ENCODE results near the gene USH2A.
"Not testable (repeated sequence)": the region's sequence is repeated elsewhere in the genome, so short reads cannot be mapped to it uniquely, and the experiment has no call there.

The USH2A gene

DNA sequence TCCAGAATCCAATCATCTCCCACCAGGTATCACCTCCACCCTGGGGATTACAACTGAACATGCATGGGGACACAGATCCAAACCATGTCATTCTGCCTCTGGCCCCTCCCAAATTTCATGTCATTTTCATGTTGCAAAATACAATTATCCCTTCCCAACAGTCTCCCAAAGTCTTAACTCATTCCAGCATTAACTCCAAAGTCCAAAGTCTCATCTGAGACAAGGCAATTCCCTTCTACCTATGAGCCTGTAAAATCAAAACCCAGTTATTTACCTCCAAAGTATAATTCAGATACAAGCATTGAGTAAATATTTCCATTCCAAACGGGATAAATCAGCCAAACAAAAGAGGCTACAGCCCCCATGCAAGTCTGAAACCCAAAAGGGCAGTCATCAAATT lies 73.1 kb downstream of the USH2A start:
- no peak overlapping the region for H3K4me3 Mint-ChIP-seq
- H3K27ac Mint-ChIP-seq = no peak overlapping the region
- no peaks in the 10 kb centered on the region for H3K4me1 Mint-ChIP-seq (ENCODE audit: low read depth)
- H3K36me3 Mint-ChIP-seq (ENCODE audit: low read depth) = no peaks in the 10 kb centered on the region
- intact Hi-C loops (cut with micrococcal nuclease) = no loop called here
- no peaks in the 10 kb centered on the region for H3K27me3 Mint-ChIP-seq
- H3K9me3 Mint-ChIP-seq = peaks cover 3% of the 10 kb centered on the region

DNA sequence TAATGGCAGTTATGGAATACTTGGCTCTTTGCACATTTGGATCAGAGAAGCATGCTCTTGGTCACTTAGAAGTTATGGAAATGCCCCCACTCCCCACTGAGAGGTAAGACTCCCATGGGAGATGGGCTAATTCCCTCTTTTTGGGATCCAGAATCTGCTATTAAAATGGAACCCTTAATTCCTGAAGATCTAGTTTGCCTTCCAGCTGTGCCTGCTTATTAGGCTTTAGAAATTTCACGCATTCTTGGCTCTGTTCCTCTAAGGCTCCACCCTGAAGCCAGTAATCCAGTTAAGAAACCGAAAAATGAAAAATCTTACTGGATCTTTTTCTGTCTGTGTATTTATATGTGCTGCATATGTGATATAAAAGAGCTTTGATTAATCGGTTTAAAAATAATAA lies 76.7 kb downstream of the USH2A start:
- Mint-ChIP-seq H3K4me3 (no peak overlapping the region), H3K9me3 (peaks cover 14% of the 10 kb centered on the region), H3K36me3 (ENCODE audit: low read depth) (no peaks in the 10 kb centered on the region), H3K4me1 (ENCODE audit: low read depth) (no peaks in the 10 kb centered on the region), H3K27me3 (no peaks in the 10 kb centered on the region), H3K27ac (no peak overlapping the region)
- intact Hi-C loops (cut with micrococcal nuclease) = no loop called here

- H3K4me3 Mint-ChIP-seq; H3K4me1 Mint-ChIP-seq (ENCODE audit: low read depth); H3K27ac Mint-ChIP-seq; intact Hi-C loops (cut with micrococcal nuclease); H3K36me3 Mint-ChIP-seq (ENCODE audit: low read depth); H3K27me3 Mint-ChIP-seq: not testable (repeated sequence)
- peaks cover 14% of the 10 kb centered on the region for H3K9me3 Mint-ChIP-seq
These were observed 82.7 kb downstream of the USH2A start for GRCh38 chr1:216340542-216340941.

DNA sequence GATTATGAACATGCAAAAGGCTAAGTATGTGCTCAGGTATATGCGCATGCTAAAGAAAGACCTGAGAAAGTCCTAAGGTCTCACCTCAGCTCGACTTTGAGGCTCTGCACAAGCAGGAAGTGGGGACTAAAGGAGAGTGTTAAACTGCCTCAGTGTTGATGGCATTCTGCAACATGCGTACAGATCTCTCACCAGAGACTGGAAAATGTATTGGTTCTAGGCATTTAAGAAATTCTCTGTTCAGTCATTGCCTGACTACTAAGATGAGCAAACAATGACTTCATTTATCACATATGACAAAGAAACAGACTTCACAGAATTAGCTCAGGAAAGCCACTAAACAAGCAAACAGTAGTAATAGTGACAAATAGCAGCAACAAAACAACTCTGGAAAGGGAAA lies 90.8 kb downstream of the USH2A start:
- H3K36me3 Mint-ChIP-seq (ENCODE audit: low read depth) = no peaks in the 10 kb centered on the region
- no peak overlapping the region for H3K27ac Mint-ChIP-seq
- no peaks in the 10 kb centered on the region for H3K27me3 Mint-ChIP-seq
- H3K4me3 Mint-ChIP-seq = no peak overlapping the region
- no peaks in the 10 kb centered on the region for H3K9me3 Mint-ChIP-seq
- no peaks in the 10 kb centered on the region for H3K4me1 Mint-ChIP-seq (ENCODE audit: low read depth)
- intact Hi-C loops (cut with micrococcal nuclease) = no loop called here

DNA sequence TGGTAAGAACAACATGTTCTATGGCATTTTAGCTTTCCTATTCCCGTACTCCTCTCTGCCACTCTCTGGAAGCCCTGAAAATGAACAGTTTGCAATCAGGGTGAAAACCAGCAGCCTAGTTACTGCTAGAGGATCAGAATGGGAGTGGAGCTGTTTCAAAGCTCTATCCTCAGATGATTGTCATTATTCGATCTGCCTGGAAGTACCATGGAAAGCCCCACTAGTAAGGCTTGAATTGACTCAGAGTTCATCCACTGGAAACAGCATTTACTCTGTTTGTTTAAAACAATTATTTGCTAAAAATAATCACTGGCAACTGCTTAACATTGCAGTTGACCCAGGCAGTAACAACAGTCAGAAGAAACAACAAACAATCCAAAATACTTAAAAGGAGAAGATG lies 91.2 kb downstream of the USH2A start:
- intact Hi-C loops (cut with micrococcal nuclease) = no loop called here
- Mint-ChIP-seq H3K36me3 (ENCODE audit: low read depth) (no peaks in the 10 kb centered on the region), H3K4me3 (no peak overlapping the region), H3K9me3 (no peaks in the 10 kb centered on the region), H3K4me1 (ENCODE audit: low read depth) (no peaks in the 10 kb centered on the region), H3K27ac (no peak overlapping the region), H3K27me3 (no peaks in the 10 kb centered on the region)

GRCh38 chr1:216331211-216331610 lies 92.0 kb downstream of the USH2A start:
- Mint-ChIP-seq H3K4me3 (no peak overlapping the region), H3K27me3 (no peaks in the 10 kb centered on the region), H3K27ac (no peak overlapping the region), H3K9me3 (no peaks in the 10 kb centered on the region), H3K36me3 (ENCODE audit: low read depth) (no peaks in the 10 kb centered on the region), H3K4me1 (ENCODE audit: low read depth) (no peaks in the 10 kb centered on the region)
- intact Hi-C loops (cut with micrococcal nuclease) = no loop called here

DNA sequence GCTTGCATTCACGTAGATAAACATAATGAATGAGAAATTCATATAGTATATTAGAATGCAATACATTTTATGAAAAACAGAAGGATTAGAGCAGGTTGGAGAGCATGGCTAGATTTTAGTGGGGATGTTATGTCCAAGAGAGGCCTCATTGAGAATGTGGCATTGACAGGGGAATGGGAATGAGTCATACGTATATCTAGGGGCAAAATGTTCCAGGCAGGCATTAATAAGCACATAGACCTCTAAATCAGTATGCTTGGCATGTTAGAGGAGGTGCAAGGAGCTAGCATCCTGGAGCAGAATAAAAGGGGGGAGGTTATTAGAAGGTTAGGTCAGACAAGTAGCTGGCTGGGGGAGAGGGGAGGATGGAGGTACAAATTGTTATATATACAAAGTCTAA lies 93.0 kb downstream of the USH2A start:
- Mint-ChIP-seq H3K27me3 (no peaks in the 10 kb centered on the region), H3K4me3 (no peak overlapping the region), H3K36me3 (ENCODE audit: low read depth) (no peaks in the 10 kb centered on the region), H3K4me1 (ENCODE audit: low read depth) (no peaks in the 10 kb centered on the region), H3K9me3 (no peaks in the 10 kb centered on the region), H3K27ac (no peak overlapping the region)
- intact Hi-C loops (cut with micrococcal nuclease) = no loop called here

DNA sequence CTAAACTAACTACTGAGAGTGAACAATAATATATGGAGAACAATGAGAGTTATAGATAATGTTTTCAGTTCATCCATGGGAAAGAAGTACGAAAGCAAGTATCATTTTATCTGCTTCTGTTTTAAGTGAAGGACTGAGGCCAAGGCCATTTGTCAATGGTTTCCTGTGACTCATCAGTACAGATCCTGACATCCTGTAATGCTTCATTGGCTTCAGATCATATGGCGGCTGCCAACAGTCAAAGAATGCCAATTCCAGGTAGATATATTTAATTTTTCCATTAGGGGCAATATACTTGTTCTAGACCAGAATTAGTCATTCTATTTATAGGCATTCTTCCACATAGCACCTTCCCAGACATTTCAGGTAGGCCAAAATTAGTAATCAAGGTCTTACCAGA lies 97.3 kb downstream of the USH2A start:
- no peaks in the 10 kb centered on the region for H3K36me3 Mint-ChIP-seq (ENCODE audit: low read depth)
- H3K27ac Mint-ChIP-seq = no peak overlapping the region
- no peak overlapping the region for H3K4me3 Mint-ChIP-seq
- H3K27me3 Mint-ChIP-seq = no peaks in the 10 kb centered on the region
- intact Hi-C loops (cut with micrococcal nuclease) = no loop called here
- H3K4me1 Mint-ChIP-seq (ENCODE audit: low read depth) = no peaks in the 10 kb centered on the region
- no peaks in the 10 kb centered on the region for H3K9me3 Mint-ChIP-seq

GRCh38 chr1:216325336-216325735 lies 97.9 kb downstream of the USH2A start:
- H3K4me3 Mint-ChIP-seq = no peak overlapping the region
- H3K36me3 Mint-ChIP-seq (ENCODE audit: low read depth) = no peaks in the 10 kb centered on the region
- no peaks in the 10 kb centered on the region for H3K4me1 Mint-ChIP-seq (ENCODE audit: low read depth)
- H3K27ac Mint-ChIP-seq = no peak overlapping the region
- no peaks in the 10 kb centered on the region for H3K27me3 Mint-ChIP-seq
- H3K9me3 Mint-ChIP-seq = no peaks in the 10 kb centered on the region
- intact Hi-C loops (cut with micrococcal nuclease) = no loop called here

GRCh38 chr1:216323344-216323743 lies 99.9 kb downstream of the USH2A start:
- no peaks in the 10 kb centered on the region for H3K27me3 Mint-ChIP-seq
- no peaks in the 10 kb centered on the region for H3K36me3 Mint-ChIP-seq (ENCODE audit: low read depth)
- no peak overlapping the region for H3K4me3 Mint-ChIP-seq
- H3K27ac Mint-ChIP-seq = no peak overlapping the region
- no peaks in the 10 kb centered on the region for H3K4me1 Mint-ChIP-seq (ENCODE audit: low read depth)
- no peaks in the 10 kb centered on the region for H3K9me3 Mint-ChIP-seq
- intact Hi-C loops (cut with micrococcal nuclease) = no loop called here

DNA sequence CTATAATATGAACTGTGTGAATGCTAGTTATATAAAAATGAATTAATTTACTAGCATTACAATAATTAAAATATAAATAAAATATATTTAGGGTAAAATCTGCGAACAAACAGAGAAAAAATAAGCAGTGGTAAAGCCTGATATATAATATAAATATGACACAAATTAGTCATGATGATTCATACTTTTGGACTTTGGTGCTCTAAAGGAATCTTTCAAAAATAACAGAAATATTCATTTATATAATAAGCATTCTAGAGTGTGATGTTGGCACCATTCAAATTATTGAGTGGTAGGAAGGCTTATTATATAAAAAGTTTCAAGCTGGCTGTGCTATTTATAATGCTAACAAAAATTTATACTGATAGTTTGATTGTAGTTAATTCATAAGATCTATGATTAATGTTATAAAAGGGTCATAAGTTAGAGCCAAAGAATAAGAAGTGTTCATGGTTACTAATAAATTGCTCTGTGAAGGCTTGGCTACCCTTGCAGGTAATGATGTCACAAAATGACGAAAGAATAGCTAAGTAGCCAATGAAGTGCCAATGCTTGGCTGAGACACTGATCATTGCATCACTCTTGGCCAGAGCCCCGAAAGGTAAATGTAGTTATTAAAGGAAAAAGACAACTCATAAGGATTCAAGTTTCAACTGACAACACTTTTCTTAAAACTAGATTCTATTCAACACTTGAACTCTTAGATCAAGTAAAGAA lies 108.7 kb downstream of the USH2A start:
- no peaks in the 10 kb centered on the region for H3K36me3 Mint-ChIP-seq (ENCODE audit: low read depth)
- no peaks in the 10 kb centered on the region for H3K9me3 Mint-ChIP-seq
- no peaks in the 10 kb centered on the region for H3K27me3 Mint-ChIP-seq
- no peak overlapping the region for H3K27ac Mint-ChIP-seq
- H3K4me1 Mint-ChIP-seq (ENCODE audit: low read depth) = no peaks in the 10 kb centered on the region
- no peak overlapping the region for H3K4me3 Mint-ChIP-seq
- intact Hi-C loops (cut with micrococcal nuclease) = no loop called here

- H3K27me3 Mint-ChIP-seq = no peaks in the 10 kb centered on the region
- intact Hi-C loops (cut with micrococcal nuclease) = no loop called here
- no peaks in the 10 kb centered on the region for H3K4me1 Mint-ChIP-seq (ENCODE audit: low read depth)
- no peaks in the 10 kb centered on the region for H3K9me3 Mint-ChIP-seq
- no peaks in the 10 kb centered on the region for H3K36me3 Mint-ChIP-seq (ENCODE audit: low read depth)
- H3K4me3 Mint-ChIP-seq = no peak overlapping the region
- no peak overlapping the region for H3K27ac Mint-ChIP-seq
These were observed 112.5 kb downstream of the USH2A start for GRCh38 chr1:216310776-216311175.

DNA sequence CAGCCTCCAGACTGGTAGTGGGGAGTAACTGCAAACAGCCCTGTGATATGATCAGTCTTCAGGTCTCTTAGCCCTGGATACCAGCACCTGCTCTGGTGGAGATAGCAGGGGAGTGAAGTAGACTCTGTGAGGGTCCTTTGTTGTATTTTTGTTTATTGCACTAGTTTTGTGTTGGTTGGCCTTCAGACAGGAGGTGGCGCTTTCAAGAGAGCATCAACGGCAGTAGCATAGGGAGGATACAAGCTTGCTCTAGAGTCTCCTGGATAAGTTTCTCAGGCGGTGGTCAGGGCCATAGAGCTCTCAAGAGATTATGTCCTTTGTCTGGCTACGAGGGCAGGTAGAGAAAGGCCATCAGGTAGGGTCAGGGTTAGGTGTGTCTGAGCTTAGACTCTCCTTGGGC lies 116.4 kb downstream of the USH2A start:
- intact Hi-C loops (cut with micrococcal nuclease) = no loop called here
- Mint-ChIP-seq H3K27me3 (no peaks in the 10 kb centered on the region), H3K9me3 (no peaks in the 10 kb centered on the region), H3K36me3 (ENCODE audit: low read depth) (no peaks in the 10 kb centered on the region), H3K27ac (no peak overlapping the region), H3K4me3 (no peak overlapping the region), H3K4me1 (ENCODE audit: low read depth) (no peaks in the 10 kb centered on the region)

GRCh38 chr1:216303690-216304089 lies 119.6 kb downstream of the USH2A start:
- Mint-ChIP-seq H3K4me1 (ENCODE audit: low read depth) (no peaks in the 10 kb centered on the region), H3K27ac (no peak overlapping the region), H3K36me3 (ENCODE audit: low read depth) (no peaks in the 10 kb centered on the region), H3K4me3 (no peak overlapping the region), H3K9me3 (no peaks in the 10 kb centered on the region), H3K27me3 (no peaks in the 10 kb centered on the region)
- intact Hi-C loops (cut with micrococcal nuclease) = no loop called here

- no peak overlapping the region for H3K27ac Mint-ChIP-seq
- no peaks in the 10 kb centered on the region for H3K4me1 Mint-ChIP-seq (ENCODE audit: low read depth)
- no peaks in the 10 kb centered on the region for H3K9me3 Mint-ChIP-seq
- no peaks in the 10 kb centered on the region for H3K36me3 Mint-ChIP-seq (ENCODE audit: low read depth)
- no peaks in the 10 kb centered on the region for H3K27me3 Mint-ChIP-seq
- no peak overlapping the region for H3K4me3 Mint-ChIP-seq
- intact Hi-C loops (cut with micrococcal nuclease) = no loop called here
These were observed 129.6 kb downstream of the USH2A start for GRCh38 chr1:216293683-216294082.
